MCF 10A (cell line): Measurements from ENCODE around the gene DHPS. TPM values are rescaled to one million over a fixed set of nuclear protein-coding genes. Genes with fewer than 3 reads are reported as not detected.

Source experiments
- BruUV-seq: library from RNA; stranded (reverse); fragments of 400-500 nt; replicated peaks from 2 replicates; lab custom pipeline; 2021; lab: Mats Ljungman, UMichigan
- CTCF ChIA-PET: fragments of 300-600 bp; sonication (Branson Sonifier 250); formaldehyde crosslinking; extraction: SDS; loops from one replicate; lab custom pipeline; 2021; ENCODE audit warnings: antibody characterized with exemption, inconsistent platforms; lab: Yijun Ruan, JAX
- POLR2A ChIA-PET: fragments of 300-600, 350-650 bp; sonication (Branson Sonifier 250); formaldehyde crosslinking; extraction: SDS; loops from one replicate; lab custom pipeline; 2020; ENCODE audit warnings: antibody characterized with exemption, inconsistent platforms; lab: Yijun Ruan, JAX
- DNase-seq: peaks from one replicate; pipeline ENCODE4 v3.0.0-alpha.2; 2018; ENCODE audit not compliant: unreplicated experiment
- H3K27ac Mint-ChIP-seq: one replicate; pipeline ENCODE4 v1.8.0; 2022; ENCODE audit warnings: mild to moderate bottlenecking, low read depth, mixed read lengths; ENCODE audit not compliant: unreplicated experiment
- H3K27me3 Mint-ChIP-seq: one replicate; pipeline ENCODE4 v1.8.0; 2022; ENCODE audit warnings: mixed read lengths; ENCODE audit not compliant: insufficient read depth, unreplicated experiment
- H3K36me3 Mint-ChIP-seq: one replicate; pipeline ENCODE4 v1.8.0; 2022; ENCODE audit warnings: mild to moderate bottlenecking, moderate library complexity, mixed read lengths; ENCODE audit not compliant: insufficient read depth, unreplicated experiment
- H3K4me1 Mint-ChIP-seq: one replicate; pipeline ENCODE4 v1.8.0; 2022; ENCODE audit warnings: mixed read lengths; ENCODE audit not compliant: insufficient read depth, unreplicated experiment
- H3K4me3 Mint-ChIP-seq: one replicate; pipeline ENCODE4 v1.8.0; 2022; ENCODE audit warnings: mild to moderate bottlenecking, moderate library complexity, mixed read lengths; ENCODE audit not compliant: unreplicated experiment
- H3K9me3 Mint-ChIP-seq: one replicate; pipeline ENCODE4 v1.8.0; 2022; ENCODE audit warnings: mixed read lengths; ENCODE audit not compliant: unreplicated experiment
- CTCF ChIP-seq: fragments of 200-600 bp; IDR thresholded peaks from one replicate; pipeline ENCODE4 v1.8.0; 2022; ENCODE audit warnings: antibody characterized with exemption, mild to moderate bottlenecking; ENCODE audit not compliant: unreplicated experiment
- intact Hi-C: fragments of 100-400 bp; cut with micrococcal nuclease; formaldehyde crosslinking; loops from 2 replicates; pipeline ENCODE4 v1.14.1; 2022
- total RNA-seq: library from RNA; stranded (reverse); gene quantifications from 2 replicates; pipeline ENCODE4 v1.2.3, GENCODE V29; 2022

Gene DHPS
- total RNA-seq, 1 experiment from 2014 or later: 74.2 TPM

GRCh38 chr19:12705654-12706331, 24.1 kb upstream of the DHPS start:
- ChIA-PET CTCF (no interaction called here), POLR2A (interaction anchor here (0.5 to 3.1 kb wide), 3 partner anchors 9 to 133 kb away, joined by 3 to 13 read pairs (median 3); partner anchors contain the start of genes FBXW9 and MAST1)
- Mint-ChIP-seq H3K27ac (no peak overlapping the region), H3K4me3 (no peak overlapping the region), H3K9me3 (no peaks in the 10 kb centered on the region), H3K4me1 (no peaks in the 10 kb centered on the region), H3K36me3 (peaks cover 95% of the 10 kb centered on the region), H3K27me3 (no peaks in the 10 kb centered on the region)
- no peak for DNase-seq
- intact Hi-C loops: no loop called here
- TF ChIP-seq CTCF: no peak
- no TSS peak for BruUV-seq

GRCh38 chr19:12705169-12705568, 23.5 kb upstream of the DHPS start:
- H3K4me1 Mint-ChIP-seq: no peaks in the 10 kb centered on the region
- H3K27me3 Mint-ChIP-seq: no peaks in the 10 kb centered on the region
- BruUV-seq: no TSS peak
- TF ChIP-seq CTCF: no peak
- H3K36me3 Mint-ChIP-seq: peaks cover 95% of the 10 kb centered on the region
- no peak overlapping the region for H3K27ac Mint-ChIP-seq
- intact Hi-C loops: no loop called here
- no peak for DNase-seq
- no peaks in the 10 kb centered on the region for H3K9me3 Mint-ChIP-seq
- no peak overlapping the region for H3K4me3 Mint-ChIP-seq
- ChIA-PET POLR2A (interaction anchor here (1.1 kb wide), 1 partner anchor 8 kb away, joined by 3 read pairs; the partner anchor contains the start of gene FBXW9), CTCF (no interaction called here)

GRCh38 chr19:12703046-12703445, 21.4 kb upstream of the DHPS start:
- no TSS peak for BruUV-seq
- ChIA-PET CTCF (interaction anchor here (0.6 to 1.3 kb wide), 4 partner anchors 25 to 1302 kb away, joined by 3 to 4 read pairs (median 3); no protein-coding TSS in a partner anchor), POLR2A (no interaction called here)
- H3K36me3 Mint-ChIP-seq: peaks cover 90% of the 10 kb centered on the region
- H3K27me3 Mint-ChIP-seq: no peaks in the 10 kb centered on the region
- H3K4me3 Mint-ChIP-seq: no peak overlapping the region
- peaks cover 3% of the 10 kb centered on the region for H3K4me1 Mint-ChIP-seq
- no peaks in the 10 kb centered on the region for H3K9me3 Mint-ChIP-seq
- no peak overlapping the region for H3K27ac Mint-ChIP-seq
- no peak for TF ChIP-seq CTCF
- intact Hi-C loops: no loop called here
- peak; percentile 37 for DNase-seq

- Mint-ChIP-seq H3K27ac (no peak overlapping the region), H3K9me3 (no peaks in the 10 kb centered on the region), H3K4me1 (peaks cover 5% of the 10 kb centered on the region), H3K36me3 (peaks cover 83% of the 10 kb centered on the region), H3K27me3 (no peaks in the 10 kb centered on the region), H3K4me3 (no peak overlapping the region)
- POLR2A ChIA-PET: no interaction called here
- DNase-seq: no peak
- CTCF ChIA-PET: no interaction called here
- no TSS peak for BruUV-seq
- no peak for TF ChIP-seq CTCF
- intact Hi-C loops: no loop called here
These were observed 20.1 kb upstream of the DHPS start for GRCh38 chr19:12701596-12702282.
